HepG2 (cell line): Measurements from ENCODE around the gene PGC. TPM values are rescaled to one million over a fixed set of nuclear protein-coding genes. Genes with fewer than 3 reads are reported as not detected.

Experiments
- ATAC-seq: fragments of 200-7000 bp; cut with Tn5 transposase; 3 replicates; pipeline ENCODE4 v1.9.1; 2020; ENCODE audit warnings: mild to moderate bottlenecking, moderate library complexity
- BruUV-seq: library from RNA; stranded (reverse); fragments of 400-500 nt; replicated peaks from 2 replicates; lab custom pipeline; 2021; lab: Mats Ljungman, UMichigan
- CTCF ChIA-PET: fragments of 300-600 bp; formaldehyde crosslinking; extraction: SDS; loops from one replicate; lab custom pipeline; 2021; ENCODE audit warnings: low total read pairs, inconsistent platforms, low intra/inter-chr PET ratio; lab: Yijun Ruan, JAX
- POLR2A ChIA-PET: fragments of 350-600 bp; sonication (Branson Sonifier 250); formaldehyde crosslinking; loops from one replicate; lab custom pipeline; 2020; ENCODE audit warnings: antibody characterized with exemption, inconsistent platforms; lab: Yijun Ruan, JAX
- DNase-seq: peaks from one replicate; pipeline ENCODE4 v3.0.0-alpha.2; 2015; ENCODE audit warnings: low spot score
- FAIRE-seq: peaks from 3 replicates; lab custom pipeline; 2011; peaks lifted over from hg19 to GRCh38; lab: Jason Lieb, UNC
- H2AFZ ChIP-seq: one replicate; pipeline ENCODE4 v1.6.1; 2011; ENCODE audit warnings: low read length, inconsistent platforms
- H3K27ac ChIP-seq: fragments of 300-600 bp; 3 replicates; pipeline ENCODE4 v1.8.0; 2011; ENCODE audit warnings: mixed run types, mild to moderate bottlenecking, mixed read lengths, low read length, inconsistent platforms; ENCODE audit not compliant: insufficient read depth; ENCODE audit errors: extremely low read length
- H3K27me3 ChIP-seq, 2 experiments: fragments of 200-600 bp in 1 of 2; 2 replicates in 1 of 2; 3 replicates in 1 of 2; pipeline versions ENCODE4 v1.6.0 to v1.8.0; 2011; ENCODE audit warnings: low read length in 2 of 2, mild to moderate bottlenecking in 2 of 2, moderate library complexity in 2 of 2, inconsistent platforms in 1 of 2; ENCODE audit not compliant: insufficient read depth in 2 of 2, control insufficient read depth in 1 of 2
- H3K36me3 ChIP-seq, 2 experiments: fragments of 200-600 bp in 1 of 2; replicated peaks in 1 of 2; 2 replicates in 1 of 2; 3 replicates in 1 of 2; pipeline versions ENCODE4 v1.5.1 to v1.8.0; 2011; ENCODE audit warnings: low read length in 2 of 2, inconsistent platforms in 1 of 2; ENCODE audit not compliant: insufficient read depth in 2 of 2, control insufficient read depth in 1 of 2
- H3K4me1 ChIP-seq: 2 replicates; pipeline ENCODE4 v1.5.1; 2012; ENCODE audit warnings: low read length, inconsistent platforms; ENCODE audit not compliant: insufficient read depth
- H3K4me2 ChIP-seq: 2 replicates; pipeline ENCODE4 v1.6.0; 2011; ENCODE audit warnings: low read depth, low read length, inconsistent platforms
- H3K4me3 ChIP-seq, 3 experiments: fragments of 200-600 bp in 1 of 3; sonication (generic), shearing (Covaris generic) in 1 of 3; replicated peaks in 1 of 3; 2 replicates each; pipeline ENCODE4 v1.5.1; 2011 to 2016; ENCODE audit warnings: low read length in 3 of 3, inconsistent platforms in 2 of 3, low read depth in 2 of 3, mild to moderate bottlenecking in 2 of 3, control low read depth in 1 of 3, mixed read lengths in 1 of 3; ENCODE audit not compliant: insufficient read depth in 1 of 3
- H3K79me2 ChIP-seq: one replicate; pipeline ENCODE4 v1.6.1; 2011; ENCODE audit warnings: low read length, inconsistent platforms; ENCODE audit not compliant: insufficient read depth
- H3K9ac ChIP-seq: 2 replicates; pipeline ENCODE4 v1.6.0; 2011; ENCODE audit warnings: mild to moderate bottlenecking, low read depth, low read length, inconsistent platforms; ENCODE audit not compliant: insufficient read depth
- H3K9me3 ChIP-seq: 2 replicates; pipeline ENCODE4 v1.5.1; 2012; ENCODE audit warnings: mild to moderate bottlenecking, low read length
- H4K20me1 ChIP-seq: 2 replicates; pipeline ENCODE4 v1.6.0; 2011; ENCODE audit warnings: inconsistent platforms, mild to moderate bottlenecking, low read length, moderate library complexity; ENCODE audit not compliant: insufficient read depth
- AGO2 ChIP-seq: fragments of 200-400 bp; formaldehyde crosslinking; optimal IDR thresholded peaks from 2 replicates; pipeline ENCODE3; 2017; ENCODE audit warnings: mild to moderate bottlenecking, low read depth, low read length, moderate library complexity
- HMG20B ChIP-seq: conservative IDR thresholded peaks from 2 replicates; pipeline ENCODE4 v1.6.1; 2016; ENCODE audit warnings: missing genetic modification reagents, missing compliant biosample characterization
- MZF1 ChIP-seq: sonication (generic); formaldehyde crosslinking; IDR thresholded peaks from 2 replicates; pipeline ENCODE4 v1.8.1; 2023; ENCODE audit warnings: mild to moderate bottlenecking, missing genetic modification reagents, borderline replicate concordance
- RELA ChIP-seq: sonication (generic); formaldehyde crosslinking; IDR thresholded peaks from 2 replicates; pipeline ENCODE4 v1.4.0; 2020; ENCODE audit warnings: missing genetic modification reagents
- ZNF563 ChIP-seq: sonication (generic); formaldehyde crosslinking; IDR thresholded peaks from 2 replicates; pipeline ENCODE4 v1.8.0; 2022; ENCODE audit warnings: mild to moderate bottlenecking, moderate library complexity, missing genetic modification reagents
- ZNF674 ChIP-seq: sonication (generic); formaldehyde crosslinking; IDR thresholded peaks from 2 replicates; pipeline ENCODE4 v1.5.0; 2020; ENCODE audit warnings: low read depth, mild to moderate bottlenecking, missing genetic modification reagents
- WGBS: methylation state at CpG from one replicate; pipeline ENCODE4 v1.1.6; 2017; ENCODE audit warnings: low lambda C conversion rate; 5-methylcytosine and 5-hydroxymethylcytosine counted together
- in situ Hi-C: cut with HindIII; loops from 2 replicates; pipeline ENCODE4 v1.10.0; 2017; ENCODE audit warnings: low pct_unique_long_range_greater_than_20kb; ENCODE audit not compliant: extremely low pct_ligation_motif_present
- intact Hi-C: fragments of 100-400 bp; cut with micrococcal nuclease; formaldehyde crosslinking; loops from one replicate; pipeline ENCODE4 v1.10.0; 2022; ENCODE audit not compliant: unreplicated experiment
- polyA plus RNA-seq, 8 experiments: library from polyadenylated mRNA; depleted of rRNA in 3 of 8; stranded (reverse) in 7 of 8; unstranded in 1 of 8; fragments of >200 nt; fragmentation: Illumina TruSeq in 4 of 8; extraction: Trizol in 4 of 8; gene quantifications; 2 replicates each; pipeline versions ENCODE4 v1.2.1 to v1.2.3, GENCODE V29; 2011 to 2016; ENCODE audit warnings: low read depth in 4 of 8, missing spikeins in 1 of 8, mixed read lengths in 1 of 8; ENCODE audit not compliant: insufficient read depth in 1 of 8
- total RNA-seq, 5 experiments: library from RNA; depleted of rRNA; stranded (reverse); fragments of >200 nt; fragmentation: Illumina TruSeq; extraction: Trizol; gene quantifications; 2 replicates each; pipeline ENCODE4 v1.2.3, GENCODE V29; 2016; ENCODE audit warnings: low read depth in 1 of 5
- TF ChIP-seq, protein P1 (sequence below): sonication (generic); formaldehyde crosslinking; IDR thresholded peaks from 2 replicates; pipeline ENCODE4 v1.4.0; 2020; ENCODE audit warnings: mild to moderate bottlenecking, low read depth, missing genetic modification reagents
- TF ChIP-seq, protein P2 (sequence below): sonication (generic); formaldehyde crosslinking; IDR thresholded peaks from one replicate; pipeline ENCODE4 v1.5.1; 2020; ENCODE audit warnings: mild to moderate bottlenecking, missing genetic modification reagents; ENCODE audit errors: not compliant biosample characterization

Gene PGC
- total and polyA plus RNA-seq, 2 of the 13 experiments (the other 11 are each of a cell fraction or from before 2014, with no cell fraction given) = 426 to 502 TPM

DNA sequence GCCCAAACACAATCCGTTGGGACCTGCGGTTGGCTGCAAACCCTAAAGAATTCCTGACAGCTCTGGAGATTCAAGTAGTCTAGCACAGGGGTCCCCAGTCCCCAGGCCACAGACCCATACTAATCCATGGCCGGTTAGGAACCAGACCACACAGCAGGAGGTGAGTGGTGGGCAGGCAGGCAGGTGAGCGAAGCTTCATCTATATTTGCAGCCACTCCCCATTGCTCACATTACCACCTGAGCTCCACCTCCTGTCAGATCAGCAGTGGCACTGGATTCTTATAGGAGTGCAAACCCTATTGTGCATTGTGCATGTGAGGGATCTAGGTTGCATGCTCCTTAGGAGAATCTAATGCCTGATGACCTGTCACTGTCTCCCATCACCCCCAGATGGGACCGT lies 28.4 kb downstream of the PGC start:
- TF ChIP-seq HMG20B (CRISPR knock-in tag) (no peak), ZNF674 (CRISPR knock-in tag) (no peak), ZNF563 (CRISPR knock-in tag) (no peak), AGO2 (no peak)
- TF ChIP-seq, protein P1, sequence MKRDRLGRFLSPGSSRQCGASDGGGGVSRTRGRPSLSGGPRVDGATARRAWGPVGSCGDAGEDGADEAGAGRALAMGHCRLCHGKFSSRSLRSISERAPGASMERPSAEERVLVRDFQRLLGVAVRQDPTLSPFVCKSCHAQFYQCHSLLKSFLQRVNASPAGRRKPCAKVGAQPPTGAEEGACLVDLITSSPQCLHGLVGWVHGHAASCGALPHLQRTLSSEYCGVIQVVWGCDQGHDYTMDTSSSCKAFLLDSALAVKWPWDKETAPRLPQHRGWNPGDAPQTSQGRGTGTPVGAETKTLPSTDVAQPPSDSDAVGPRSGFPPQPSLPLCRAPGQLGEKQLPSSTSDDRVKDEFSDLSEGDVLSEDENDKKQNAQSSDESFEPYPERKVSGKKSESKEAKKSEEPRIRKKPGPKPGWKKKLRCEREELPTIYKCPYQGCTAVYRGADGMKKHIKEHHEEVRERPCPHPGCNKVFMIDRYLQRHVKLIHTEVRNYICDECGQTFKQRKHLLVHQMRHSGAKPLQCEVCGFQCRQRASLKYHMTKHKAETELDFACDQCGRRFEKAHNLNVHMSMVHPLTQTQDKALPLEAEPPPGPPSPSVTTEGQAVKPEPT (CRISPR knock-in tag) = no peak
- Histone ChIP-seq H3K79me2 (peaks cover 3% of the 10 kb centered on the region), H3K4me2 (no peak overlapping the region), H3K4me3 (no peak overlapping the region), H4K20me1 (no peaks in the 10 kb centered on the region; the same call in 1 of the 2 replicates), H3K4me1 (peaks cover 24% of the 10 kb centered on the region), H2AFZ (no peak overlapping the region), H3K9ac (no peak overlapping the region), H3K36me3 (no peaks in the 10 kb centered on the region; a peak in 1 of 5 replicates), H3K9me3 (no peaks in the 10 kb centered on the region), H3K27me3 (no peaks in the 10 kb centered on the region), H3K27ac (no peak overlapping the region)
- no TSS peak for BruUV-seq
- intact Hi-C loops (no loop called here), in situ Hi-C loops (loop anchor here (10.0 kb wide), 1 partner anchor 326 kb away; no protein-coding TSS in a partner anchor)
- FAIRE-seq = no peak
- ChIA-PET POLR2A (interaction anchor here (1.9 kb wide), 1 partner anchor 15 kb away, joined by 8 read pairs; no protein-coding TSS in a partner anchor), CTCF (no interaction called here)
- WGBS = 96% methylated on average over 5 of the region's 5 CpGs
- ATAC-seq = no peak
- DNase-seq = no peak

DNA sequence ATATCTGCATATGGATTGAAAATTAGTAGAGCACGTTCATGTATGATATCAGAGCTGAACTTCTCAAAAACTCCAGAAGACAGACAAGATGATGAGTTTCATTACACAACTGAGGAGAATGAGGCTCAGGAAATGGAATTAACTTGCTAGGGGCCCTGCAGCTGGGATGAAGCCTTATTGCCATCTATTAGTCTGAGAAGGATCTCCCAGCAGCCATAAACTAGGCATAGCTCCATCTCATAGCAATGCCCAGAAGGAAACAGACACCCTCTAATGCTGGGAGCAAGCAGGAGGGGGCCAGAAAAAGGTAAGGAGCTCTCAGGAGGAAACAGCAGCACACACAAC lies 29.8 kb downstream of the PGC start:
- 96% methylated on average over 1 of the region's 1 CpG for WGBS
- BruUV-seq = no TSS peak
- TF ChIP-seq MZF1 (CRISPR knock-in tag) (no peak), RELA (CRISPR knock-in tag) (no peak)
- TF ChIP-seq, protein P2, sequence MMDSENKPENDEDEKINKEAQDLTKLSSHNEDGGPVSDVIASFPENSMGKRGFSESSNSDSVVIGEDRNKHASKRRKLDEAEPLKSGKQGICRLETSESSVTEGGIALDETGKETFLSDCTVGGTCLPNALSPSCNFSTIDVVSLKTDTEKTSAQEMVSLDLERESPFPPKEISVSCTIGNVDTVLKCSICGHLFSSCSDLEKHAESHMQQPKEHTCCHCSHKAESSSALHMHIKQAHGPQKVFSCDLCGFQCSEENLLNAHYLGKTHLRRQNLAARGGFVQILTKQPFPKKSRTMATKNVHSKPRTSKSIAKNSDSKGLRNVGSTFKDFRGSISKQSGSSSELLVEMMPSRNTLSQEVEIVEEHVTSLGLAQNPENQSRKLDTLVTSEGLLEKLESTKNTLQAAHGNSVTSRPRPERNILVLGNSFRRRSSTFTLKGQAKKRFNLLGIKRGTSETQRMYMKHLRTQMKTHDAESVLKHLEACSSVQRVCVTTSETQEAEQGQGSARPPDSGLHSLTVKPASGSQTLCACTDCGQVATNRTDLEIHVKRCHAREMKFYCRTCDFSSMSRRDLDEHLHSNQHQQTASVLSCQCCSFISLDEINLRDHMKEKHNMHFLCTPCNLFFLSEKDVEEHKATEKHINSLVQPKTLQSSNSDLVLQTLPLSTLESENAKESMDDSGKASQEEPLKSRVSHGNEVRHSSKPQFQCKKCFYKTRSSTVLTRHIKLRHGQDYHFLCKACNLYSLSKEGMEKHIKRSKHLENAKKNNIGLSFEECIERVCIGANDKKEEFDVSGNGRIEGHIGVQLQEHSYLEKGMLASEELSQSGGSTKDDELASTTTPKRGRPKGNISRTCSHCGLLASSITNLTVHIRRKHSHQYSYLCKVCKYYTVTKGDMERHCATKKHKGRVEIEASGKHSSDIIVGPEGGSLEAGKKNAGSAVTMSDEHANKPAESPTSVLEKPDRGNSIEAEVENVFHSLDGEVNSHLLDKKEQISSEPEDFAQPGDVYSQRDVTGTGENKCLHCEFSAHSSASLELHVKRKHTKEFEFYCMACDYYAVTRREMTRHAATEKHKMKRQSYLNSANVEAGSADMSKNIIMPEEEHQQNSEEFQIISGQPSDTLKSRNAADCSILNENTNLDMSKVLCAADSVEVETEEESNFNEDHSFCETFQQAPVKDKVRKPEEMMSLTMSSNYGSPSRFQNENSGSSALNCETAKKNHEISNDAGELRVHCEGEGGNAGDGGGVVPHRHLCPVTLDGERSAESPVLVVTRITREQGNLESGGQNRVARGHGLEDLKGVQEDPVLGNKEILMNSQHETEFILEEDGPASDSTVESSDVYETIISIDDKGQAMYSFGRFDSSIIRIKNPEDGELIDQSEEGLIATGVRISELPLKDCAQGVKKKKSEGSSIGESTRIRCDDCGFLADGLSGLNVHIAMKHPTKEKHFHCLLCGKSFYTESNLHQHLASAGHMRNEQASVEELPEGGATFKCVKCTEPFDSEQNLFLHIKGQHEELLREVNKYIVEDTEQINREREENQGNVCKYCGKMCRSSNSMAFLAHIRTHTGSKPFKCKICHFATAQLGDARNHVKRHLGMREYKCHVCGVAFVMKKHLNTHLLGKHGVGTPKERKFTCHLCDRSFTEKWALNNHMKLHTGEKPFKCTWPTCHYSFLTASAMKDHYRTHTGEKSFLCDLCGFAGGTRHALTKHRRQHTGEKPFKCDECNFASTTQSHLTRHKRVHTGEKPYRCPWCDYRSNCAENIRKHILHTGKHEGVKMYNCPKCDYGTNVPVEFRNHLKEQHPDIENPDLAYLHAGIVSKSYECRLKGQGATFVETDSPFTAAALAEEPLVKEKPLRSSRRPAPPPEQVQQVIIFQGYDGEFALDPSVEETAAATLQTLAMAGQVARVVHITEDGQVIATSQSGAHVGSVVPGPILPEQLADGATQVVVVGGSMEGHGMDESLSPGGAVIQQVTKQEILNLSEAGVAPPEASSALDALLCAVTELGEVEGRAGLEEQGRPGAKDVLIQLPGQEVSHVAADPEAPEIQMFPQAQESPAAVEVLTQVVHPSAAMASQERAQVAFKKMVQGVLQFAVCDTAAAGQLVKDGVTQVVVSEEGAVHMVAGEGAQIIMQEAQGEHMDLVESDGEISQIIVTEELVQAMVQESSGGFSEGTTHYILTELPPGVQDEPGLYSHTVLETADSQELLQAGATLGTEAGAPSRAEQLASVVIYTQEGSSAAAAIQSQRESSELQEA (CRISPR knock-in tag) = no peak

More for the DNA sequence above, 29.8 kb downstream of the PGC start:
- Histone ChIP-seq H3K9ac (no peak overlapping the region), H3K9me3 (no peaks in the 10 kb centered on the region), H4K20me1 (no peaks in the 10 kb centered on the region; the same call in 1 of the 2 replicates), H3K36me3 (no peaks in the 10 kb centered on the region; a peak in 1 of 5 replicates), H3K27ac (no peak overlapping the region), H3K79me2 (no peaks in the 10 kb centered on the region), H3K4me3 (no peak overlapping the region), H3K4me2 (no peak overlapping the region), H3K4me1 (peaks cover 19% of the 10 kb centered on the region), H3K27me3 (no peaks in the 10 kb centered on the region), H2AFZ (no peak overlapping the region)
- no peak for ATAC-seq
- in situ Hi-C loops = loop anchor here (10.0 kb wide), 1 partner anchor 327 kb away; no protein-coding TSS in a partner anchor
- POLR2A ChIA-PET = interaction anchor here (1.0 to 2.7 kb wide), 2 partner anchors 16 to 17 kb away, joined by 4 to 7 read pairs; no protein-coding TSS in a partner anchor
- no peak for FAIRE-seq
- CTCF ChIA-PET = no interaction called here
- DNase-seq = no peak
- intact Hi-C loops = no loop called here
